K562 (cell line): ENCODE data around the gene CSTPP1.

Source experiments
- CBX5 ChIP-seq: IDR thresholded peaks from 2 replicates; pipeline ENCODE4 v1.6.1; 2014; ENCODE audit warnings: low read depth, borderline replicate concordance
- CCAR2 ChIP-seq: fragments of 200-400 bp; formaldehyde crosslinking; IDR thresholded peaks from 2 replicates; pipeline ENCODE4 v1.6.1; 2017; ENCODE audit warnings: mild to moderate bottlenecking, low read depth, low read length
- FOXK2 ChIP-seq, 2 experiments: fragments of 450-650 bp; IDR thresholded peaks in 1 of 2; conservative IDR thresholded peaks in 1 of 2; 2 replicates each; pipeline ENCODE4 v1.6.1; 2016; ENCODE audit warnings: low read depth in 2 of 2, mild to moderate bottlenecking in 1 of 2
- KLF16 ChIP-seq: IDR thresholded peaks from 2 replicates; pipeline ENCODE4 v1.6.1; 2016; ENCODE audit warnings: antibody characterized with exemption
- L3MBTL2 ChIP-seq: fragments of 450-650 bp; IDR thresholded peaks from 2 replicates; pipeline ENCODE4 v1.6.1; 2016; ENCODE audit warnings: mild to moderate bottlenecking, moderate library complexity
- MAZ ChIP-seq, 2 experiments: fragments of 450-650 bp in 1 of 2; sonication (generic) in 1 of 2; formaldehyde crosslinking; IDR thresholded peaks in 1 of 2; conservative IDR thresholded peaks in 1 of 2; 2 replicates each; pipeline versions ENCODE4 v1.4.0 to v1.5.0; 2020; ENCODE audit warnings: mild to moderate bottlenecking in 1 of 2, missing genetic modification reagents in 1 of 2
- MECOM ChIP-seq: fragments of 250-450 bp; sonication (Bioruptor Pico); IDR thresholded peaks from 2 replicates; pipeline ENCODE4 v1.8.0; 2022; ENCODE audit warnings: inconsistent platforms
- PURB ChIP-seq: sonication (generic); formaldehyde crosslinking; IDR thresholded peaks from 2 replicates; pipeline ENCODE4 v1.9.0; 2021; ENCODE audit warnings: low read depth, mild to moderate bottlenecking, missing genetic modification reagents
- TSHZ1 ChIP-seq: fragments of 250-450 bp; sonication (Bioruptor Pico); IDR thresholded peaks from 2 replicates; pipeline ENCODE4 v1.4.0; 2020; ENCODE audit warnings: mild to moderate bottlenecking, moderate library complexity
- ZNF197 ChIP-seq: fragments of 200-800 bp; sonication (Bioruptor generic); IDR thresholded peaks from 2 replicates; pipeline ENCODE4 v1.6.1; 2016; ENCODE audit warnings: low read depth, missing genetic modification characterization, missing compliant biosample characterization
- ZNF561 ChIP-seq: fragments of 450-650 bp; formaldehyde crosslinking; conservative IDR thresholded peaks from 2 replicates; pipeline ENCODE4 v1.4.0; 2020; ENCODE audit warnings: mild to moderate bottlenecking, moderate library complexity

DNA sequence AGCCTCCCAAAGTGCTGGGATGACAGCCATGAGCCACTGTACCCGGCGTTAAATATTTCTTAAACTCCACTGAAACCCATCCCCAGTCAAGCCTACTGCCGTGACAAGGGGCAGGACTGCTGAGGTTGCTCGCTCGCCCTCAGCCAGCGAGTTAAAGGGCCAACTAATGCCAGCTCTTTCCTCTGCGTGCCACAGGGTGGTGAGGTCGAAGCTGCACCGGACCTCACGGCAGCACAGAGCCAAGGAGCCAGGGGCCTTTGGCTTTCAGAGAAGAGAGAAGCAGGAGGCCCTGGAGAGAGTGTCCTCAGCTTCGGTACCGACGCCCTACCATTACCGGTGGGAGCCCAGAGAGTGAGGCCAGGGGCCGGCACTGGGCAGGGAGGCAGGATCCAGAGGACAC lies 227.3 kb downstream of the CSTPP1 start:
- TF ChIP-seq ZNF197 (no peak), KLF16 (no peak), PURB (no peak), CCAR2 (no peak), ZNF561 (CRISPR knock-in tag) (no peak), L3MBTL2 (no peak), FOXK2 (conservative IDR thresholded peaks at IDR 0.05 in 1 of 2, IDR thresholded peaks at IDR 0.05 in 1 of 2; ENCODE audit: low read depth in 2 of 2) (no peak), CBX5 (no peak), MECOM (CRISPR knock-in tag) (no peak), TSHZ1 (CRISPR knock-in tag) (no peak), MAZ (CRISPR knock-in tag; conservative IDR thresholded peaks at IDR 0.05 in 1 of 2, IDR thresholded peaks at IDR 0.05 in 1 of 2) (no peak)
